ENCODE results near the gene DGKG. TPM values are rescaled to one million over a fixed set of nuclear protein-coding genes. Genes with fewer than 3 reads are reported as not detected.

The DGKG gene
- total and polyA plus RNA-seq, 9 of the 15 experiments (the other 6 are each of a cell fraction or from before 2014, with no cell fraction given), result 0.01 to 0.36 (median 0.15) TPM

- no peak for TF ChIP-seq NR4A1 (CRISPR knock-in tag; IDR thresholded peaks at IDR 0.05)
- no peak for TF ChIP-seq NR4A1 (tag; IDR thresholded peaks at IDR 0.05)
- no peak for TF ChIP-seq CHD7 (IDR thresholded peaks at IDR 0.05; ENCODE audit: low read depth, low read length)
- TF ChIP-seq MEF2A (IDR thresholded peaks at IDR 0.05; ENCODE audit: control insufficient read depth, low read depth, low read length), result no peak
- no peak for TF ChIP-seq ZNF318 (IDR thresholded peaks at IDR 0.05; ENCODE audit: borderline replicate concordance in 1 of 2, low read depth in 1 of 2)
- TF ChIP-seq RAD21 (CRISPR knock-in tag; conservative IDR thresholded peaks at IDR 0.05 in 1 of 2, IDR thresholded peaks at IDR 0.05 in 1 of 2), result peak; percentile 65 to 84
Observed at GRCh38 chr3:186259612-186260383, 102.2 kb downstream of the DGKG start (continued).
